Mesothelial cell of epicardium (in vitro differentiated cells): ENCODE results near the gene KLHL14. TPM values are rescaled to one million over a fixed set of nuclear protein-coding genes. Genes with fewer than 3 reads are reported as not detected.

Source experiments
- DNase-seq, 2 experiments: peaks; one replicate each; pipeline ENCODE4 v3.0.0; 2021; ENCODE audit warnings: low spot score in 2 of 2; ENCODE audit not compliant: unreplicated experiment in 2 of 2
- H3K27ac Mint-ChIP-seq: 2 replicates; pipeline ENCODE4 v1.8.0; 2021; ENCODE audit warnings: mixed read lengths
- H3K27me3 Mint-ChIP-seq: 2 replicates; pipeline ENCODE4 v1.8.0; 2021; ENCODE audit warnings: low read depth, mixed read lengths
- H3K36me3 Mint-ChIP-seq: 2 replicates; pipeline ENCODE4 v1.8.0; 2021; ENCODE audit warnings: mixed read lengths
- H3K4me1 Mint-ChIP-seq: 2 replicates; pipeline ENCODE4 v1.8.0; 2021; ENCODE audit warnings: mixed read lengths
- H3K4me3 Mint-ChIP-seq: 2 replicates; pipeline ENCODE4 v1.8.0; 2021; ENCODE audit warnings: mild to moderate bottlenecking, moderate library complexity, mixed read lengths
- H3K9me3 Mint-ChIP-seq: 2 replicates; pipeline ENCODE4 v1.8.0; 2021; ENCODE audit warnings: mixed read lengths
- CTCF ChIP-seq: fragments of 200-600 bp; sonication (generic); IDR thresholded peaks from one replicate; pipeline ENCODE4 v1.5.0; 2021; ENCODE audit warnings: antibody characterized with exemption; ENCODE audit not compliant: unreplicated experiment
- total RNA-seq: library from RNA; stranded (reverse); gene quantifications from 3 replicates; pipeline ENCODE4 v1.2.1, GENCODE V29; 2021

Gene KLHL14
- total RNA-seq, 1 donor from 2014 or later: 0.04 TPM

- H3K4me1 Mint-ChIP-seq: peaks cover 3% of the 10 kb centered on the region
- peaks cover 18% of the 10 kb centered on the region for H3K27me3 Mint-ChIP-seq
- no peak overlapping the region for H3K4me3 Mint-ChIP-seq
- no peaks in the 10 kb centered on the region for H3K36me3 Mint-ChIP-seq
- H3K27ac Mint-ChIP-seq: no peak overlapping the region
- no peak for DNase-seq
- TF ChIP-seq CTCF: no peak
- H3K9me3 Mint-ChIP-seq: no peaks in the 10 kb centered on the region
Measured at GRCh38 chr18:32629981-32630700, 142.7 kb downstream of the KLHL14 start.

GRCh38 chr18:32629292-32629691 lies 143.5 kb downstream of the KLHL14 start:
- H3K27me3 Mint-ChIP-seq: peaks cover 15% of the 10 kb centered on the region
- no peaks in the 10 kb centered on the region for H3K36me3 Mint-ChIP-seq
- H3K9me3 Mint-ChIP-seq: no peaks in the 10 kb centered on the region
- H3K27ac Mint-ChIP-seq: no peak overlapping the region
- no peak for DNase-seq
- no peak overlapping the region for H3K4me3 Mint-ChIP-seq
- TF ChIP-seq CTCF: no peak
- H3K4me1 Mint-ChIP-seq: peaks cover 3% of the 10 kb centered on the region

GRCh38 chr18:32624182-32624723 lies 148.6 kb downstream of the KLHL14 start:
- no peak for TF ChIP-seq CTCF
- no peak for DNase-seq
- peaks cover 4% of the 10 kb centered on the region for H3K9me3 Mint-ChIP-seq
- H3K27me3 Mint-ChIP-seq: peaks cover 15% of the 10 kb centered on the region
- no peaks in the 10 kb centered on the region for H3K4me1 Mint-ChIP-seq
- no peaks in the 10 kb centered on the region for H3K36me3 Mint-ChIP-seq
- no peak overlapping the region for H3K4me3 Mint-ChIP-seq
- no peak overlapping the region for H3K27ac Mint-ChIP-seq

- Mint-ChIP-seq H3K9me3 (peaks cover 4% of the 10 kb centered on the region), H3K4me1 (no peaks in the 10 kb centered on the region), H3K36me3 (no peaks in the 10 kb centered on the region), H3K4me3 (no peak overlapping the region), H3K27ac (no peak overlapping the region), H3K27me3 (peaks cover 15% of the 10 kb centered on the region)
- no peak for DNase-seq
- no peak for TF ChIP-seq CTCF
Measured at GRCh38 chr18:32623563-32623962, 149.3 kb downstream of the KLHL14 start.
